HG03135 (cell line): Measurements from ENCODE around the gene ATG4A.
A peak's percentile ranks its signal among the peaks of the same experiment; 100 is the strongest.

Source experiments
- ATAC-seq: cut with Tn5 transposase; IDR thresholded peaks from one replicate; pipeline ENCODE4 v1.9.1; 2021; ENCODE audit warnings: mild to moderate bottlenecking, moderate library complexity; ENCODE audit not compliant: unreplicated experiment

The ATG4A gene

GRCh38 chrX:108091264-108091877, at the start of gene ATG4A, which contains the start of gene PSMD10:
TSS of gene ATG4A (plus strand) at chrX:108091778. CDS start at chrX:108091827, 49 bp downstream.
TSS of gene PSMD10 (minus strand) at chrX:108091542. CDS start at chrX:108091520, 22 bp downstream.
- peak; percentile 96 for ATAC-seq

- no peak for ATAC-seq
Observed at GRCh38 chrX:108044554-108045256, 46.9 kb upstream of the ATG4A start, which contains the start of gene VSIG1. TSS of gene VSIG1 (plus strand) at chrX:108045065. CDS start at chrX:108045131, 66 bp downstream.

GRCh38 chrX:108049649-108050048, 41.9 kb upstream of the ATG4A start:
- ATAC-seq = no peak

GRCh38 chrX:108053218-108053617, 38.4 kb upstream of the ATG4A start:
- ATAC-seq = no peak

GRCh38 chrX:108055546-108055945, 36.0 kb upstream of the ATG4A start:
- ATAC-seq = no peak

- no peak for ATAC-seq
Observed at GRCh38 chrX:108059801-108060200, 31.8 kb upstream of the ATG4A start.

- no peak for ATAC-seq
Observed at GRCh38 chrX:108064001-108064400, 27.6 kb upstream of the ATG4A start.

GRCh38 chrX:108064613-108065012, 27.0 kb upstream of the ATG4A start:
- no peak for ATAC-seq

GRCh38 chrX:108068121-108068520, 23.5 kb upstream of the ATG4A start:
- ATAC-seq = no peak

GRCh38 chrX:108070891-108071290, 20.7 kb upstream of the ATG4A start:
- ATAC-seq = no peak

- ATAC-seq = no peak
Observed at GRCh38 chrX:108071578-108071977, 20.0 kb upstream of the ATG4A start.

- ATAC-seq = no peak
Observed at GRCh38 chrX:108072746-108073145, 18.8 kb upstream of the ATG4A start.

GRCh38 chrX:108081110-108081509, 10.5 kb upstream of the ATG4A start:
- no peak for ATAC-seq

GRCh38 chrX:108087792-108088191, 3.8 kb upstream of the ATG4A start:
- no peak for ATAC-seq

- ATAC-seq = no peak
Observed at GRCh38 chrX:108088511-108088910, 3.1 kb upstream of the ATG4A start.

GRCh38 chrX:108090491-108091263, 901 bp upstream of the ATG4A start:
- ATAC-seq = peak; percentile 0

- ATAC-seq = peak; percentile 34
Observed at GRCh38 chrX:108091878-108092291, 307 bp downstream of the ATG4A start.

- ATAC-seq = no peak
Observed at GRCh38 chrX:108097380-108097779, 5.8 kb downstream of the ATG4A start.

GRCh38 chrX:108105473-108105872, 13.9 kb downstream of the ATG4A start:
- no peak for ATAC-seq

- ATAC-seq = no peak
Observed at GRCh38 chrX:108114541-108114940, 23.0 kb downstream of the ATG4A start.

GRCh38 chrX:108117988-108118387, 26.4 kb downstream of the ATG4A start:
- no peak for ATAC-seq

GRCh38 chrX:108121291-108121690, 29.7 kb downstream of the ATG4A start:
- no peak for ATAC-seq
